ENCODE results near the gene GSX2. TPM values are rescaled to one million over a fixed set of nuclear protein-coding genes. Genes with fewer than 3 reads are reported as not detected.
A peak's percentile ranks its signal among the peaks of the same experiment; 100 is the strongest.

The GSX2 gene
- total RNA-seq, 1 donor from 2014 or later, result not detected

DNA sequence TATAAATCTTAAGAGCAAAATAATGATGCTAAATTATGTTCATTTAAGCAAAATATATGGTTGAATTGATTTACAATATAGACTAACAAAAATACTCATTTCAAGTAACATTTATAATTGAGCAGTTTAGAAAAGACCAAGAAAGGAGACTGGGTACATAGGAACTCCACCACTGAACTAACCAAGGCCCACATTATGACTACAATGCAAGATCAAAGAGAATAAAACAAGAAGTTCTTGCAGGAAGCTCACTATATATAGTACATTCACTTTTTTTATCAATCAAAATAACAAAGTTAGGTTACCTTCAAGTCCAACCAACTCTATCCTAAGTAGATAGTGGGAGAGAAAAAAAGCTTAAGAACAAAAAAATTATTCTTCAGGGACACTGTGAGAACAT lies 43.6 kb upstream of the GSX2 start:
- ATAC-seq (ENCODE audit: low read depth) (no peak), DNase-seq (no peak)
- H3K27me3 Mint-ChIP-seq, result no peaks in the 10 kb centered on the region
- H3K27ac Mint-ChIP-seq, result no peak overlapping the region
- no peaks in the 10 kb centered on the region for H3K9me3 Mint-ChIP-seq
- peaks cover 59% of the 10 kb centered on the region for H3K4me1 Mint-ChIP-seq
- no peak for TF ChIP-seq CTCF (IDR thresholded peaks at IDR 0.05)
- H3K4me3 Mint-ChIP-seq, result no peak overlapping the region
- POLR2A ChIA-PET, result interaction anchor here (0.5 kb wide), 1 partner anchor 1534 kb away, joined by 5 read pairs; no protein-coding TSS in a partner anchor
- CTCF ChIA-PET, result interaction anchor here (1.4 kb wide), 1 partner anchor 350 kb away, joined by 3 read pairs; no protein-coding TSS in a partner anchor
- H3K36me3 Mint-ChIP-seq (ENCODE audit: low read depth), result peaks cover 17% of the 10 kb centered on the region
- intact Hi-C loops (cut with micrococcal nuclease), result loop anchor here (2.0 kb wide), 1 partner anchor 46 kb away; no protein-coding TSS in a partner anchor

GRCh38 chr4:54058171-54058570 lies 41.8 kb upstream of the GSX2 start:
- H3K4me1 Mint-ChIP-seq, result peaks cover 71% of the 10 kb centered on the region

DNA sequence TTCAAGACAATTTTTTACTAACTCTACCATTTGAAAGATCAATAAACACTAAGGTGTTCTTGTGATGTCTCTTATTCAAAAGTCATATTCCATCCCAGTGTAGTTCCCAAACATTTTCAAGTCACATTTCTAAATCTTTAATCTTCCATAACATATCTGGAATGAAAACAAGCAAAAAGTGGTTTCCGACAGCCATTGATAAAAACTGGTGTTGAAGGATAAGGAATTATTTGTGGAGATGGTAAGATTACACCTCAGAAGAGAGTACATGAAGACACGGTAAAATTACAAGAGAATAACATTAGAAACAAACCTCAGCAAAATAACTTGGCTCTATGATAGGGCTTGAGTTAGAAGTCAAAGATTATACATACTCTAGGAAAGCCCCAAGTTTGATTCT lies 39.8 kb upstream of the GSX2 start:
- intact Hi-C loops (cut with micrococcal nuclease), result loop anchor here (5.0 to 10.0 kb wide), 4 partner anchors 315 to 1887 kb away; partner anchors contain the start of genes CEP135, EXOC1 and RASL11B
- no peaks in the 10 kb centered on the region for H3K9me3 Mint-ChIP-seq
- no peaks in the 10 kb centered on the region for H3K27me3 Mint-ChIP-seq
- TF ChIP-seq CTCF (IDR thresholded peaks at IDR 0.05), result no peak
- ATAC-seq (ENCODE audit: low read depth) (no peak), DNase-seq (no peak)
- POLR2A ChIA-PET, result no interaction called here
- peaks cover 21% of the 10 kb centered on the region for H3K36me3 Mint-ChIP-seq (ENCODE audit: low read depth)
- no peak overlapping the region for H3K4me3 Mint-ChIP-seq
- CTCF ChIA-PET, result no interaction called here
- no peak overlapping the region for H3K27ac Mint-ChIP-seq
- H3K4me1 Mint-ChIP-seq, result peaks cover 73% of the 10 kb centered on the region

More at GRCh38 chr4:54058171-54058570, 41.8 kb upstream of the GSX2 start:
- ChIA-PET CTCF (interaction anchor here (0.6 to 1.1 kb wide), 2 partner anchors 176 to 862 kb away, joined by 3 read pairs; no protein-coding TSS in a partner anchor), POLR2A (no interaction called here)
- no peaks in the 10 kb centered on the region for H3K27me3 Mint-ChIP-seq
- H3K27ac Mint-ChIP-seq, result no peak overlapping the region
- TF ChIP-seq CTCF (IDR thresholded peaks at IDR 0.05), result no peak
- intact Hi-C loops (cut with micrococcal nuclease), result no loop called here
- DNase-seq (no peak), ATAC-seq (ENCODE audit: low read depth) (peak; percentile 61)
- H3K4me3 Mint-ChIP-seq, result peak overlapping the region; percentile 35
- H3K9me3 Mint-ChIP-seq, result no peaks in the 10 kb centered on the region
- peaks cover 15% of the 10 kb centered on the region for H3K36me3 Mint-ChIP-seq (ENCODE audit: low read depth)

DNA sequence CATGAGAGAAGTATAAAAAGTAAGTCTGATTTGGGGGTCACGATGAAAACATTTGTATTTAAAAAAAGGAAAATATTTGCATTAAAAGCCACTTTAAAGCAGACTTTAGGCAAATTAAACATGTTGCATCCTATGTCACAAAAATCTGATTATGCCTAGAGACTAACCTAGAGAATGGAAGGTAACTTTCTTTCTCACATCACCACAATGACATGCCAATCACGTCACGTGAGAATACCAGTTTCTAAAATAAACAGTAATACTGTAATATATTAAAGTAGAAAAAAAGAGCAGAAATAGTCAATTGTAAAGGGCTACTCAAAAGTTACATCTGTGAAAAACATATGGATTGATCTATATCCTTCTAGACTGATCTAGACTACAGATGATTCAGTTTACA lies 38.9 kb upstream of the GSX2 start:
- H3K27ac Mint-ChIP-seq, result no peak overlapping the region
- POLR2A ChIA-PET, result no interaction called here
- no peaks in the 10 kb centered on the region for H3K9me3 Mint-ChIP-seq
- CTCF ChIA-PET, result no interaction called here
- no peaks in the 10 kb centered on the region for H3K27me3 Mint-ChIP-seq
- DNase-seq (no peak), ATAC-seq (ENCODE audit: low read depth) (no peak)
- intact Hi-C loops (cut with micrococcal nuclease), result loop anchor here (5.0 to 10.0 kb wide), 4 partner anchors 316 to 1886 kb away; partner anchors contain the start of genes CEP135, EXOC1 and RASL11B
- H3K36me3 Mint-ChIP-seq (ENCODE audit: low read depth), result peaks cover 17% of the 10 kb centered on the region
- H3K4me3 Mint-ChIP-seq, result no peak overlapping the region
- peaks cover 73% of the 10 kb centered on the region for H3K4me1 Mint-ChIP-seq
- TF ChIP-seq CTCF (IDR thresholded peaks at IDR 0.05), result no peak

DNA sequence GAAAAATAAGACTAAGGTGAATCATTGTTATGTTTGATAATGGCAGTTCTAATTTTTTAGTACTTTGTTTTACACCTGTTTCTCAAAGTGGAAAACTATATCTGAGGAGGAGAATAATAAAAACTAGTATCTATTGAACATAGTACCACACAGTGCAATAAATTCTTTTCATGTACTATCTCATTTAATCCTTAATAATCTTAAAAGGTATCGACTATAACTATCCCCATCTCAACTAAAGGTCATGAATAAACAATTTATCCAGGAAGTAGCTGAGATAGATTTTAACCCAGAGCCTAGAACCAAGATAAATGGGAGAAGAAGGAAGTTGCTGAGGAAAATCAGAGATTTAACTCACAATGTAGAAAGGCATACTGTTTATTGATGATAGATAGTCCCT lies 38.1 kb upstream of the GSX2 start:
- Mint-ChIP-seq H3K36me3 (ENCODE audit: low read depth) (peaks cover 17% of the 10 kb centered on the region), H3K9me3 (no peaks in the 10 kb centered on the region), H3K27me3 (no peaks in the 10 kb centered on the region), H3K4me3 (peak overlapping the region; percentile 41), H3K4me1 (peaks cover 66% of the 10 kb centered on the region), H3K27ac (no peak overlapping the region)
- intact Hi-C loops (cut with micrococcal nuclease), result loop anchor here (5.0 to 10.0 kb wide), 4 partner anchors 317 to 1885 kb away; partner anchors contain the start of genes CEP135, EXOC1 and RASL11B
- ChIA-PET POLR2A (no interaction called here), CTCF (no interaction called here)
- DNase-seq (no peak), ATAC-seq (ENCODE audit: low read depth) (no peak)
- no peak for TF ChIP-seq CTCF (IDR thresholded peaks at IDR 0.05)

Data from activated B cell treated with CpG ODN at 0.5 μM for 24 hours (primary cell).